Natural killer cell (primary cell): ENCODE results near the gene VPS9D1. TPM values are rescaled to one million over a fixed set of nuclear protein-coding genes. Genes with fewer than 3 reads are reported as not detected.

Experiments
- ATAC-seq, 3 donors: fragments of 150-1000 bp in 2 of 3; fragments of 200-7000 bp in 1 of 3; cut with Tn5 transposase; 1 replicate in 1 of 3; 2 replicates in 2 of 3; pipeline ENCODE4 v1.10.0; 2021; ENCODE audit warnings: mild to moderate bottlenecking in 2 of 3, moderate library complexity in 2 of 3
- DNase-seq, 2 donors: peaks; one replicate each; pipeline versions ENCODE4 v3.0.0 to v3.0.0-alpha.2; 2013 to 2021; ENCODE audit warnings: mixed read lengths in 1 of 2
- H3K27ac ChIP-seq: one replicate; pipeline ENCODE4 v1.5.1; 2013; ENCODE audit warnings: mild to moderate bottlenecking, low read length
- H3K27me3 ChIP-seq: one replicate; pipeline ENCODE4 v1.6.1; 2013; ENCODE audit warnings: low read length; ENCODE audit not compliant: control insufficient read depth, insufficient read depth
- H3K36me3 ChIP-seq: one replicate; pipeline ENCODE4 v1.6.1; 2013; ENCODE audit warnings: low read length; ENCODE audit not compliant: control insufficient read depth, insufficient read depth
- H3K4me1 ChIP-seq: one replicate; pipeline ENCODE4 v1.6.1; 2013; ENCODE audit warnings: low read length; ENCODE audit not compliant: control insufficient read depth, insufficient read depth
- H3K4me3 ChIP-seq: one replicate; pipeline ENCODE4 v1.5.1; 2013; ENCODE audit warnings: low read length
- H3K9me3 ChIP-seq: one replicate; pipeline ENCODE4 v1.6.1; 2013; ENCODE audit warnings: low read length; ENCODE audit not compliant: control insufficient read depth, insufficient read depth
- H3K27ac Mint-ChIP-seq, 2 donors: one replicate each; pipeline ENCODE4 v1.8.0; 2022; ENCODE audit warnings: mild to moderate bottlenecking in 2 of 2, mixed read lengths in 2 of 2, moderate library complexity in 1 of 2
- H3K27me3 Mint-ChIP-seq, 2 donors: one replicate each; pipeline ENCODE4 v1.8.0; 2022; ENCODE audit warnings: low read depth in 2 of 2, mixed read lengths in 2 of 2
- H3K36me3 Mint-ChIP-seq: one replicate; pipeline ENCODE4 v1.8.0; 2022; ENCODE audit warnings: mixed read lengths
- H3K4me1 Mint-ChIP-seq, 2 donors: one replicate each; pipeline ENCODE4 v1.8.0; 2022; ENCODE audit warnings: mixed read lengths in 2 of 2
- H3K4me3 Mint-ChIP-seq: one replicate; pipeline ENCODE4 v1.8.0; 2022; ENCODE audit warnings: mild to moderate bottlenecking, moderate library complexity, mixed read lengths
- H3K9me3 Mint-ChIP-seq, 2 donors: one replicate each; pipeline ENCODE4 v1.8.0; 2022; ENCODE audit warnings: mixed read lengths in 2 of 2
- CTCF ChIP-seq: fragments of 200-600 bp; IDR thresholded peaks from one replicate; pipeline ENCODE4 v1.8.0; 2022; ENCODE audit warnings: antibody characterized with exemption
- WGBS: methylation state at CpG from one replicate; pipeline ENCODE4 v1.1.7; 2013; ENCODE audit warnings: missing lambda C conversion rate; ENCODE audit not compliant: insufficient coverage; 5-methylcytosine and 5-hydroxymethylcytosine counted together
- intact Hi-C: fragments of 100-400 bp; cut with micrococcal nuclease; formaldehyde crosslinking; loops from one replicate; pipeline ENCODE4 v1.14.2; 2022
- total RNA-seq, 4 donors: library from RNA; stranded (reverse); fragments of 120-200 nt in 1 of 4; gene quantifications; one replicate each; pipeline versions ENCODE4 v1.2.3 to v1.2.4, GENCODE V29; 2013 to 2022

VPS9D1 gene
- total RNA-seq, 3 donors from 2014 or later (not counting 1 experiment from before 2014, with no cell fraction given): 31.7 to 43.0 (median 35.4) TPM

GRCh38 chr16:89704281-89704680 is 16.4 kb downstream of the VPS9D1 start:
- 89% methylated on average over 13 of the region's 13 CpGs for WGBS
- Histone ChIP-seq H3K4me3 (no peak overlapping the region), H3K9me3 (no peaks in the 10 kb centered on the region), H3K36me3 (no peaks in the 10 kb centered on the region), H3K4me1 (peaks cover 28% of the 10 kb centered on the region), H3K27me3 (no peaks in the 10 kb centered on the region), H3K27ac (no peak overlapping the region)
- peaks cover 6 to 18% of the 10 kb centered on the region in 2 donors for H3K4me1 Mint-ChIP-seq
- ATAC-seq (no peak), DNase-seq (peak in 1 of 2 donors; percentile 7)
- H3K27ac Mint-ChIP-seq: no peak overlapping the region
- H3K4me3 Mint-ChIP-seq: no peak overlapping the region
- H3K27me3 Mint-ChIP-seq: no peaks in the 10 kb centered on the region
- H3K36me3 Mint-ChIP-seq: no peaks in the 10 kb centered on the region
- TF ChIP-seq CTCF: no peak
- H3K9me3 Mint-ChIP-seq: no peaks in the 10 kb centered on the region
- intact Hi-C loops: no loop called here

GRCh38 chr16:89701425-89702406 is 19.0 kb downstream of the VPS9D1 start, which contains the start of gene SPATA2L:
Gene SPATA2L, minus strand, starts transcription at chr16:89701705. Its CDS starts 473 bp downstream, at chr16:89701232.
- Mint-ChIP-seq H3K27me3 (no peaks in the 10 kb centered on the region), H3K9me3 (no peaks in the 10 kb centered on the region), H3K4me3 (peak within 1 kb of the TSS; percentile 86), H3K4me1 (peaks cover 9 to 23% of the 10 kb centered on the region in 2 donors), H3K36me3 (no peaks in the 10 kb centered on the region), H3K27ac (peak within 1 kb of the TSS; percentile 81 to 86)
- peak within 1 kb of the TSS; percentile 68 for H3K4me3 ChIP-seq
- intact Hi-C loops: loop anchor here (2.0 kb wide), 2 partner anchors 15 to 159 kb away; partner anchors contain the start of gene CDK10
- H3K27ac ChIP-seq: peak within 1 kb of the TSS; percentile 83
- H3K9me3 ChIP-seq: no peaks in the 10 kb centered on the region
- peaks cover 36% of the 10 kb centered on the region for H3K4me1 ChIP-seq
- DNase-seq (peak; percentile 95 to 98), ATAC-seq (peak; percentile 75 to 92 (median 77))
- WGBS: under 1% methylated on average over 97 of the region's 97 CpGs
- H3K27me3 ChIP-seq: no peaks in the 10 kb centered on the region
- no peak for TF ChIP-seq CTCF
- H3K36me3 ChIP-seq: peaks cover 3% of the 10 kb centered on the region

GRCh38 chr16:89700649-89701424 is 19.9 kb downstream of the VPS9D1 start:
- TF ChIP-seq CTCF: peak; percentile 47
- peak overlapping the region; percentile 86 for H3K4me3 Mint-ChIP-seq
- WGBS: 2% methylated on average over 78 of the region's 78 CpGs
- peak; percentile 21 to 46 (median 29) for ATAC-seq
- peaks cover 40% of the 10 kb centered on the region for H3K4me1 ChIP-seq
- peak; percentile 58 to 85 for DNase-seq
- H3K4me1 Mint-ChIP-seq: peaks cover 11 to 28% of the 10 kb centered on the region in 2 donors
- peaks cover 3% of the 10 kb centered on the region for H3K36me3 ChIP-seq
- intact Hi-C loops: loop anchor here (1.0 to 2.0 kb wide), 4 partner anchors 14 to 160 kb away; partner anchors contain the start of gene CDK10
- H3K27ac ChIP-seq: peak overlapping the region; percentile 83
- no peaks in the 10 kb centered on the region for H3K9me3 ChIP-seq
- no peaks in the 10 kb centered on the region for H3K27me3 ChIP-seq
- H3K27me3 Mint-ChIP-seq: no peaks in the 10 kb centered on the region
- peak overlapping the region; percentile 81 to 86 for H3K27ac Mint-ChIP-seq
- H3K36me3 Mint-ChIP-seq: no peaks in the 10 kb centered on the region
- no peaks in the 10 kb centered on the region for H3K9me3 Mint-ChIP-seq
- H3K4me3 ChIP-seq: peak overlapping the region; percentile 68
